NCI-H2107 treated with DMSO at 0.1 percent for 48 hours (cell line): Measurements from ENCODE around the gene PPP2R2C.

Source experiments
- DNase-seq: peaks from one replicate; lab custom pipeline; 2025; ENCODE audit not compliant: unreplicated experiment; lab: John Stamatoyannopoulos, UW

PPP2R2C gene

GRCh38 chr4:6292376-6293096 is 179.9 kb downstream of the PPP2R2C start:
- DNase-seq, result no peak

GRCh38 chr4:6291784-6292297 is 180.6 kb downstream of the PPP2R2C start:
- DNase-seq, result no peak

- no peak for DNase-seq
Measured at GRCh38 chr4:6290769-6291547, 181.5 kb downstream of the PPP2R2C start.

- DNase-seq, result no peak
Measured at GRCh38 chr4:6290256-6290655, 182.2 kb downstream of the PPP2R2C start.

- no peak for DNase-seq
Measured at GRCh38 chr4:6288871-6289270, 183.5 kb downstream of the PPP2R2C start.

GRCh38 chr4:6288342-6288741 is 184.1 kb downstream of the PPP2R2C start:
- no peak for DNase-seq

GRCh38 chr4:6287017-6287788 is 185.2 kb downstream of the PPP2R2C start:
- DNase-seq, result no peak

GRCh38 chr4:6283282-6283681 is 189.1 kb downstream of the PPP2R2C start:
- DNase-seq, result no peak

GRCh38 chr4:6282314-6282771 is 190.1 kb downstream of the PPP2R2C start:
- DNase-seq, result no peak

- no peak for DNase-seq
Measured at GRCh38 chr4:6281436-6282313, 190.7 kb downstream of the PPP2R2C start.

- DNase-seq, result no peak
Measured at GRCh38 chr4:6280365-6280996, 191.9 kb downstream of the PPP2R2C start.

GRCh38 chr4:6279582-6280289 is 192.7 kb downstream of the PPP2R2C start:
- DNase-seq, result no peak

- no peak for DNase-seq
Measured at GRCh38 chr4:6278801-6279197, 193.6 kb downstream of the PPP2R2C start.

- DNase-seq, result no peak
Measured at GRCh38 chr4:6277935-6278800, 194.2 kb downstream of the PPP2R2C start.

GRCh38 chr4:6277139-6277802 is 195.1 kb downstream of the PPP2R2C start:
- DNase-seq, result no peak

- DNase-seq, result no peak
Measured at GRCh38 chr4:6275898-6276806, 196.3 kb downstream of the PPP2R2C start.

- DNase-seq, result no peak
Measured at GRCh38 chr4:6275351-6275750, 197.1 kb downstream of the PPP2R2C start.
